Measurements from ENCODE around the gene WNT5B. TPM values are rescaled to one million over a fixed set of nuclear protein-coding genes. Genes with fewer than 3 reads are reported as not detected.

The WNT5B gene
- total and polyA plus RNA-seq, 2 donors (not counting 1 experiment from before 2014, with no cell fraction given), result 0.33 to 0.57 TPM

- Mint-ChIP-seq H3K4me1 (peaks cover 64% of the 10 kb centered on the region), H3K9me3 (ENCODE audit: insufficient read depth) (no peaks in the 10 kb centered on the region), H3K27ac (peak overlapping the region; percentile 91), H3K27me3 (no peaks in the 10 kb centered on the region), H3K4me3 (peak overlapping the region; percentile 94)
- Histone ChIP-seq H3K9me3 (ENCODE audit: control extremely low read depth in 1 of 3, control insufficient read depth in 2 of 3, insufficient read depth in 1 of 3, low read length in 2 of 3) (no peaks in the 10 kb centered on the region), H3K9ac (ENCODE audit: low read length) (peak overlapping the region; percentile 82), H2AFZ (ENCODE audit: insufficient read depth, low read depth, low read length, poor library complexity, severe bottlenecking) (peak overlapping the region; percentile 16), H3K4me2 (replicated peaks; ENCODE audit: low read depth, low read length, poor library complexity, severe bottlenecking) (peak overlapping the region; percentile 85), H4K20me1 (ENCODE audit: control insufficient read depth, insufficient read depth, low read length, poor library complexity, severe bottlenecking) (peaks cover 45% of the 10 kb centered on the region), H3K79me2 (ENCODE audit: control insufficient read depth, insufficient read depth, low read length) (peaks cover 46% of the 10 kb centered on the region), H3K27me3 (replicated peaks in 1 of 4; ENCODE audit: control extremely low read depth in 1 of 4, control insufficient read depth in 3 of 4, insufficient read depth in 4 of 4, low read length in 3 of 4) (no peaks in the 10 kb centered on the region), H3K4me3 (ENCODE audit: control extremely low read depth in 1 of 5, extremely low read depth in 1 of 5, insufficient read depth in 1 of 5, low read depth in 2 of 5, low read length in 4 of 5) (peak overlapping the region; percentile 35 to 81 (median 73)), H3K27ac (ENCODE audit: low read length in 2 of 2) (peak overlapping the region; percentile 51 to 54), H3K4me1 (ENCODE audit: control insufficient read depth in 2 of 2, insufficient read depth in 2 of 2, low read length in 2 of 2) (peaks cover 38 to 41% of the 10 kb centered on the region in 2 donors), H3K36me3 (replicated peaks in 1 of 2; ENCODE audit: control extremely low read depth in 1 of 2, control insufficient read depth in 1 of 2, extremely low read depth in 1 of 2, insufficient read depth in 2 of 2, low read length in 1 of 2) (no peaks in the 10 kb centered on the region)
- DNase-seq (peak; percentile 59), ATAC-seq (ENCODE audit: low read depth) (no peak)
- TF ChIP-seq EZH2 (IDR thresholded peaks at IDR 0.05; ENCODE audit: borderline replicate concordance, insufficient read depth, low read depth, low read length, poor library complexity, severe bottlenecking), result no peak
- TF ChIP-seq CTCF (IDR thresholded peaks at IDR 0.05), result no peak
- intact Hi-C loops (cut with micrococcal nuclease), result loop anchor here (5.0 kb wide), 4 partner anchors 60 to 1205 kb away; partner anchors contain the start of genes ADIPOR2, CCDC77 and KDM5A
- ChIA-PET CTCF (interaction anchor here (0.6 to 4.7 kb wide), 8 partner anchors 9 to 478 kb away, joined by 3 to 31 read pairs (median 14); no protein-coding TSS in a partner anchor), POLR2A (interaction anchor here (0.6 to 1.3 kb wide), 3 partner anchors 9 to 772 kb away, joined by 3 to 9 read pairs (median 4); no protein-coding TSS in a partner anchor)
- WGBS (ENCODE audit: insufficient coverage), result 51% methylated on average over 27 of the region's 27 CpGs
Observed at GRCh38 chr12:1592444-1593173, 36.4 kb upstream of the WNT5B start.
